Measurements from ENCODE around the gene TMEM175. TPM values are rescaled to one million over a fixed set of nuclear protein-coding genes. Genes with fewer than 3 reads are reported as not detected.
"Not testable (repeated sequence)": the region's sequence is repeated elsewhere in the genome, so short reads cannot be mapped to it uniquely, and the experiment has no call there.

TMEM175 gene
- total RNA-seq, 1 donor from 2014 or later, result 42.4 TPM

- ATAC-seq, result no peak
- no peak overlapping the region for H3K4me3 ChIP-seq
Observed at GRCh38 chr4:914531-914930, 17.7 kb upstream of the TMEM175 start.

GRCh38 chr4:915041-915474 lies 17.2 kb upstream of the TMEM175 start:
- peaks cover 20% of the 10 kb centered on the region for H3K4me1 ChIP-seq
- no peak overlapping the region for H3K27ac ChIP-seq
- intact Hi-C loops (cut with DNase I), result no loop called here
- H3K4me3 ChIP-seq, result no peak overlapping the region
- ATAC-seq (peak; percentile 71), DNase-seq (peak; percentile 55)
- TF ChIP-seq CTCF (IDR thresholded peaks at IDR 0.05), result no peak
- H3K27me3 ChIP-seq, result no peaks in the 10 kb centered on the region
- H3K36me3 ChIP-seq, result peaks cover 32% of the 10 kb centered on the region
- H3K9me3 ChIP-seq, result no peaks in the 10 kb centered on the region

More at GRCh38 chr4:914531-914930, 17.7 kb upstream of the TMEM175 start:
- no peak overlapping the region for H3K27ac ChIP-seq
- intact Hi-C loops (cut with DNase I), result no loop called here
- H3K27me3 ChIP-seq, result no peaks in the 10 kb centered on the region
- DNase-seq, result no peak
- H3K36me3 ChIP-seq, result peaks cover 34% of the 10 kb centered on the region
- peaks cover 20% of the 10 kb centered on the region for H3K4me1 ChIP-seq
- no peaks in the 10 kb centered on the region for H3K9me3 ChIP-seq
- no peak for TF ChIP-seq CTCF (IDR thresholded peaks at IDR 0.05)

GRCh38 chr4:915595-915994 lies 16.7 kb upstream of the TMEM175 start:
- ATAC-seq, result peak; percentile 77
- H3K36me3 ChIP-seq, result peaks cover 29% of the 10 kb centered on the region
- peaks cover 20% of the 10 kb centered on the region for H3K4me1 ChIP-seq
- intact Hi-C loops (cut with DNase I), result no loop called here
- no peaks in the 10 kb centered on the region for H3K9me3 ChIP-seq
- DNase-seq, result no peak
- H3K27me3 ChIP-seq, result no peaks in the 10 kb centered on the region
- H3K27ac ChIP-seq, result no peak overlapping the region
- no peak overlapping the region for H3K4me3 ChIP-seq
- TF ChIP-seq CTCF (IDR thresholded peaks at IDR 0.05), result no peak

GRCh38 chr4:917466-917865 lies 14.8 kb upstream of the TMEM175 start:
- TF ChIP-seq CTCF (IDR thresholded peaks at IDR 0.05), result no peak
- peak; percentile 39 for DNase-seq

GRCh38 chr4:917992-918391 lies 14.3 kb upstream of the TMEM175 start:
- Histone ChIP-seq H3K27ac (no peak overlapping the region), H3K4me3 (no peak overlapping the region), H3K27me3 (no peaks in the 10 kb centered on the region), H3K4me1 (peaks cover 14% of the 10 kb centered on the region), H3K36me3 (peaks cover 5% of the 10 kb centered on the region), H3K9me3 (no peaks in the 10 kb centered on the region)
- intact Hi-C loops (cut with DNase I), result no loop called here
- TF ChIP-seq CTCF (IDR thresholded peaks at IDR 0.05), result no peak
- no peak for DNase-seq
- ATAC-seq, result no peak

More at GRCh38 chr4:917466-917865, 14.8 kb upstream of the TMEM175 start:
- H3K4me3 ChIP-seq, result no peak overlapping the region
- H3K36me3 ChIP-seq, result peaks cover 10% of the 10 kb centered on the region
- H3K27me3 ChIP-seq, result no peaks in the 10 kb centered on the region
- no peaks in the 10 kb centered on the region for H3K9me3 ChIP-seq
- H3K27ac ChIP-seq, result no peak overlapping the region
- ATAC-seq, result no peak
- H3K4me1 ChIP-seq, result peaks cover 13% of the 10 kb centered on the region
- intact Hi-C loops (cut with DNase I), result no loop called here

GRCh38 chr4:918591-918990 lies 13.7 kb upstream of the TMEM175 start:
- peak; percentile 4 for DNase-seq
- H3K4me3 ChIP-seq; intact Hi-C loops (cut with DNase I); H3K9me3 ChIP-seq; H3K27ac ChIP-seq; ATAC-seq; H3K36me3 ChIP-seq; H3K27me3 ChIP-seq: not testable (repeated sequence)
- peaks cover 16% of the 10 kb centered on the region for H3K4me1 ChIP-seq

GRCh38 chr4:919004-919680 lies 13.1 kb upstream of the TMEM175 start:
- ATAC-seq; H3K27ac ChIP-seq; H3K36me3 ChIP-seq; H3K9me3 ChIP-seq; intact Hi-C loops (cut with DNase I); H3K4me3 ChIP-seq; H3K27me3 ChIP-seq: not testable (repeated sequence)
- H3K4me1 ChIP-seq, result peaks cover 16% of the 10 kb centered on the region
- DNase-seq, result peak; percentile 57

All from upper lobe of right lung (tissue), 1 donor.